ENCODE data around the gene UBTD1.

The UBTD1 gene

DNA sequence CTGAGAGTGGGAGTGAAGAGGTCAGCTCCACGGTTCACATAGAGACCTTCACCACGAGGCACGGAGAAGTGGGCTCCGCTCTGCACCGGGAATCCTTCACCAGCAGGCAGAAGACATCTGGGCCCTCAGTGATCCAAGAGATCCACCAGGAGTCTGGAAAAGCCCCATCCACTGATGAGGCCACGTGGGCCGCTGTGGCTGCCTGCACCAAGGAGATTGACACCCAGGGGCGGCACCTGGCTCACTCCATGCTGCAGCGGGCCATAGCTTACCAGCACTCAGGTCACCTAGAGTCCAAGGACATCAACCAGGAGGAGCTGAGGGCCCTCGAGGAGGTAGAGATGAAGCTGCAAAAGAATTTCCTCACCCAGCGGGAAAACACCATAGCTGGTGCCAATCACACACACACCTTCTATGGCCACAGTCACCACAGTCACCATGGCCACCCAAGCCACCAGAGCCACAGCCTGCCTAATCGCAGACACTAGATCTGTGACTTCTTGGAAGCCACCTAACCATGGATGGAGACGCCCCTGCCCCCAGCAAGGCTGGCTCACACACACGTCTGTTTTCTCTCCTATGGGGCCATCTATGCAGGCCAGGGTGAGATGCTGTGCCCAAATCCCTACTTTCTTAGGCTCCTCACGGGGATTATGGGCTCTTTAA is 91.5 kb downstream of the UBTD1 start:
- DNase-seq, result no peak

DNA sequence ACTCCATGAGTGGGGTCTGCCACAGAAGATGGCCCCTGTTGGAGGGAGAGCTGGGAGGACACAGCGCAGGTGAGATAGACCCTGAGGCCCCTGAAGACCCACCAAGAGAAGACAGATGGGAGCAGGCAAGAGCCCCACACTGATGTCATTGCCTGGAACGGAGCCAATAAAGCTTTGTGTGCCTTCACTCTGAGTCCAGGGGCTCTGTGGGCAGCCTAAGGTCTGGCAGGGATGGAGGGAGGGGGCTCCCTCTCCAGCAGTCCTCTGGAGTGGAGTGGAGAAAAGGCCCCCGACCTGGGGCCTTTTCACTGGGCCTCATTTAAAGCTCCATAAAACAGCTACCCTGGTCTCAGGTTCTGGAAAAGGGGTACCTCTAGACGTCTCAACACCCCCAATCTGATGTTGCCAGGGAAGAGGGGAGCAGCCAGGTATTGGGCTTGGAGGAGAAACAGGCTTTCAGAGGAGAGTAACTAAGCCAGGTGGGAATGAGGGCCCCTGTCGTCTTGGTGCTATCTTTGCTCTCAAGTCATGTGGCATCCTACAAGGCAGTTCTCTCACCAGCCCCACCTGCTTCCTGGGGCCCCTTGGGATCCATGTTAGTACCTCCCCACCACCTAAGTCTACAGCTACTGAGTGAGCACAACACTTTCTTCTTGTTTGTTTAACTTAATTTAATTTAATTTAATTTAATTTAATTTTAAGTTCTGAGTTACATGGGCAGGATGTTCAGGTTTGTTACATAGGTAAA is 92.2 kb downstream of the UBTD1 start:
- DNase-seq, result no peak

DNA sequence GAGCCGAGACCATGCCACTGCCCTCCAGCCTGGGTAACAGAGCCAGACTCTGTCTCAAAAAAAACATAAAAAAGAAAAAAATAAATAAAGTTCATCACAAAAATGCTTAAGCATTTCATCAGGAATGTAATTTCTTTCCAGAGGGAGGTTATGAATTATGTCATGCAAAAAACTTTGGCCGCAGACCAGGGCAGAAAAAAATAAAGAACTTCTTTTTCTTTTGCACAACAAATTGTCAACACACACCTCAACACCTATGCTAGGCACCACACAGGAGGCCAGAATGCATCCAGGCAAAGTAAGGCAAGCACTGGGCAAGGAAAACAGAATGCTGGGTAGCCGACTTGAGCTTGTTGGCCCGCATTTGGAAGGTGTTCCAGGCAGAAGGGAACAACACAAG is 94.7 kb downstream of the UBTD1 start:
- DNase-seq, result peak; percentile 22

GRCh38 chr10:97596101-97597082 is 97.7 kb downstream of the UBTD1 start:
- peak; percentile 84 for DNase-seq

GRCh38 chr10:97597778-97598177 is 99.1 kb downstream of the UBTD1 start:
- peak; percentile 14 for DNase-seq

GRCh38 chr10:97598407-97599271 is 99.9 kb downstream of the UBTD1 start:
- DNase-seq, result no peak

GRCh38 chr10:97599272-97599619 is 100.5 kb downstream of the UBTD1 start:
- DNase-seq, result no peak

DNA sequence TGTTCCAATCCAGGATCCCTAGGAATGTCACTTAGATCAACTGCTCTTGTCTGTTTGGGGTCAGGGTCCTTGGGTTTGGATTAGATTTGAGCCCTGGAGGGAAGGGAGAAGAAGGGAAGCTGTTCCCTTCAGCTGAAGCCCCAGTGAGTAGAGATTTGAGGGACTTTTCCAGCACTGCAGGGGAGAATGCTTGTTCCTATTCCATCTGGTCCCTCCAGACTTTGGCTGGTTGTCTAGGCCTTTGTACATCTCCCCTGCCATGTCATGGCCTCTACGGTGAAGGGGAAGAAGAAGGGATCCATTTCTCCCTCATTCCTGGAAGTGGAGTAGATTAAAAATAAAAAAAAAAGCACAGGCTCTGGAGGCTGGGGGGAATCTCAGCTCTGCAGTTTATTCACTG is 101.9 kb downstream of the UBTD1 start:
- DNase-seq, result no peak

DNA sequence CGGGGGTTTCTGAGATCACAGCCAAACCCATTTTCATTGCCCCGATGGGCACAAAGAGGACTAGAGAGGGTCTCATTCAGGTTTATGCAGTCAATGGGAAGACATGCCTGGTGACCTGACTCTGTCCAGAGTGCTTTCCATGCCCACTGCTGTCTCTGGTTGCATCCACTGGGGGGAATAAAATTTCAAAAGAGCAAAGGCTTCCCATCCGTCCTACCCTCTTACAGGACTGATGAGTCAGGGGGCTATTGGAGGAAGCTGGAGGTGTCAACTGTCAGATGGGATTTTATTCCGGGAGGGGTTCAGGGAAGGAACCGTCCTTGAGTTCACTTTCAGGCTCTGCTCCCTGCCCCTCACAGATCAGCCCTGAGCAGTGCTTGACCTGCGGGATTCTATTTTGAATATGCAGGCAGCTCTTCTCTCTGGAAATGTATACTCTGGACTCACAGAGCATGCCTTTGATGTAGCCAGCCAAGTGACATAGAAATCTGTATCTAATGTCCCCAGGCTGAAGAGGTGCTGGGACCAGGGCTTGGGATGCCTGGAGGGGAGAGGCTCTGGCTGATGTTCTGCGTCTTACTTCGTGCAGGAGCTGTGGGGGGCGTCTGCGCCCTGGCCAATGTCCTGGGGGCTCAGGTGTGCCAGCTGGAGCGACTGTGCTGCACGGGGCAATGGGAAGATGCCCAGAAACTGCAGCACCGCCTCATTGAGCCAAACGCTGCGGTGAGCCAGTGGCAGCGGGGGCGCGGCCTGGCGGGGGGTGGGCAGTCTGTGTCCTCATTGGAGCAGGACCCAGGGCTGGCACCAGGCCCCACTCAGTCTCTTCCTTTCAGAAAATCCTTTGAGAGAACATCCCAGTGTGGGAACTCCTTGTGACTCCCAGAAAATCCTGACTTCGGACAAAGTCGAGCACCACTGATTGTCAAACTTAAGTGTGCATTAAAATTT is 102.8 kb downstream of the UBTD1 start:
- DNase-seq, result no peak

DNA sequence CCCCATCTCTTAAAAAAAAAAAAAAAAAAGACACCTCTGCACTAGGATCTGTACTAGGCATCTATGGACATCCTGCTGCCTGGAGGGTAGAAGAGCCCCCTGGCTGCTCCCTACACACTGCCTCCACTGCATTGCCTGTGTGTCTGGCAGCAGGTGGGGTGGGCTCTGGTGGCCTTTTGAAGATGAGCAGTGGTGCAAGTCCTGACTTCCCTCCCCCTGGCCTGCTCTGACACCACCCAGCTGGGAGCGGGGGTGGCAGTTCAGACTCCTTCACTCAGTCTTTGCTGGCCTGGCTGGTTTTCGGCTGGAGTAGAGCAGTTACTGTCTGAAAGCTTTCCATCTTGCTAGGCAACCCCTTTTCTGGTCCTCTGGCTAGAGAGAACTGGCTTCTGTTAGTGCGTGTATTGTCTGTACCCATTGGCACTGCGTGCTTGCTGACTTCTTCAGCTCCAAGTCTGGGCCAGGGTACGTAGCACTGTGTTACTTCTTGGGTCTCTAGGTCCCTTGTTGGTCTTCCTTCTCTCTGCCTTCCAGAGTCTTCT is 108.4 kb downstream of the UBTD1 start:
- DNase-seq, result no peak

GRCh38 chr10:97608991-97609561 is 110.4 kb downstream of the UBTD1 start:
- DNase-seq, result no peak

DNA sequence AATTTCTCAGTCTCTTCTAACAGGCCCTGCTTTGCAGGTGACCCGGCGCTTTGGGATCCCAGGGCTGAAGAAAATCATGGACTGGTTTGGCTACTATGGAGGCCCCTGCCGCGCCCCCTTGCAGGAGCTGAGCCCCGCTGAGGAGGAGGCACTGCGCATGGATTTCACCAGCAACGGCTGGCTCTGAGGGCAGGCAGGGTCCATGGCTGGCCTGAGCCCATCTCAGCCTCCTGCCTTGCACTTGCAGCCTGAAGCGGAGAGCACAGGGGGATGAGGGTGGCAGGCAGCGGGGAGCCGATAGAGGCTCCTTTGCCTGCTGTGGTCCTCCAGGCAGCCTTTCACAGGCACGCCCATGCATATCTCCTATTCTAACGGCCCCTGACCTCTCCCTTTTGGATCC is 112.7 kb downstream of the UBTD1 start:
- no peak for DNase-seq

GRCh38 chr10:97612386-97612785 is 113.7 kb downstream of the UBTD1 start:
- DNase-seq, result peak; percentile 38

DNA sequence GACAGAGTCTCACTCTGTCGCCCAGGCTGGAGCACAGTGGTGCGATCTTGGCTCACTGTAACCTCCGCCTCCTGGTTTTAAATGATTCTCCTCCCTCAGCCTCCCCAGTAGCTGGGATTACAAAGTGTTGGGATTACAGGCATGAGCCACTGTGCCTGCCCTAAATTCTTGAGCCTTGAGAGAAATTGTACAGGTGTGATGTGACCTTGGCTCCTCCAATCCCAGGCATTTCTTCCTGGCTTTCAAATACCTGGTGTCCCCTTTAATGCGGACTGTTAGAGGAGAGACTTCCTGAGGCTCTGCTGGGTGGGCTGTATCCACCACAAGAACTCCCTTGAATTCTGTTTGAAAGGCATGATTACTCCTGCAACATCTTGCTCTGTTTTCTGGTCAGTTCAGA is 119.6 kb downstream of the UBTD1 start:
- no peak for DNase-seq

- no peak for DNase-seq
Measured at GRCh38 chr10:97618733-97619132, 120.0 kb downstream of the UBTD1 start.

Measured in fibroblast of skin of right quadriceps (primary cell).